NT2/D1 (cell line): Measurements from ENCODE around the gene TRIM50.

Experiments
- SUZ12 ChIP-seq: IDR thresholded peaks from 2 replicates; pipeline ENCODE4 v1.6.1; 2011; ENCODE audit not compliant: insufficient read length, insufficient read depth; ENCODE audit errors: extremely low read depth
- YY1 ChIP-seq: IDR thresholded peaks from 2 replicates; pipeline ENCODE4 v1.6.1; 2011; ENCODE audit not compliant: insufficient read length, insufficient read depth
- ZNF274 ChIP-seq: IDR thresholded peaks from 2 replicates; pipeline ENCODE4 v1.6.1; 2011; ENCODE audit warnings: mild to moderate bottlenecking, low read depth, low read length

DNA sequence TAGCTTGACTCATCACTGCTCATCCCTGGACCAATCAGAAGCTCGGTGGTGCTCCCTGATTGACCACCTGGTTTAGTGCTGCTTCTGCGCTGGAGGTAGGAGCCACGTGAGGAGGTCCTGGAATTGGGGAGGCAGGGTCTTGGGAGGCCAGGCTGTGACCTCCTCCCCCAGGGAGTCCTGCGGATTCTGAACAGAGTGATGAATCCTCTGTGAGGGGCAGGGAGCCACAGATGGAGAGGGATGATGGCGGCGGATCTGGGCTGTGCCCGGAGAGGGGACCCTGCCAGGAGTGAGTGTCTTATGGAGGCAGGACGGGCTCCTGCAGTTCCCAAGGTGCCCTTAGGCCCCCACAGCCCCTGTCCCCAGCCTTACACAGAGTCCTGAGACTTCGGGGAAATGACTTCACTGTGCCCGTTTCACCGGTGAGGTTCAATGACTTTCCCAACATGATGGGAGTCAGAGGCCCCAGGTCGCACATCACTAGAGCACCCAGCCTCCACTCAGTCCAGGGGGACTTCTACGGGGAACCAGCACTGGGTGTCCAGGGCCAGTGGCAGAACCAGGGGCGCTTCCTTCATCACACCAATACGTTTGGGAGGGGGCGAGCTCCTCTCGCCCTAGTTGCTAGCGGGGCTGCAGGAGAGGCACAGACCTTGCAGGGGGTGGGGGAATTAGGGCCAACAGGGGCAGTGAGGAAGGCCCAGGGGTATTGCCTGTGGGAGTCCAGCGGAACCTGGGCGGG lies 49.0 kb upstream of the TRIM50 start:
- TF ChIP-seq ZNF274 (no peak), SUZ12 (no peak), YY1 (no peak)
